SK-N-MC (cell line): ENCODE results near the gene WBP1L.

Experiments
- EZH2 ChIP-seq: fragments of 200-600 bp; sonication (generic); IDR thresholded peaks from one replicate; pipeline ENCODE4 v1.6.1; 2017; ENCODE audit warnings: antibody characterized with exemption
- FOXP2 ChIP-seq: optimal IDR thresholded peaks from 2 replicates; pipeline ENCODE3; 2011; ENCODE audit warnings: mild to moderate bottlenecking, moderate library complexity; ENCODE audit not compliant: insufficient read depth; ENCODE audit errors: extremely low read length, control extremely low read depth
- POLR2AphosphoS5 ChIP-seq: IDR thresholded peaks from 2 replicates; pipeline ENCODE4 v1.6.1; 2012; ENCODE audit warnings: mild to moderate bottlenecking, low read depth, low read length, borderline replicate concordance

DNA sequence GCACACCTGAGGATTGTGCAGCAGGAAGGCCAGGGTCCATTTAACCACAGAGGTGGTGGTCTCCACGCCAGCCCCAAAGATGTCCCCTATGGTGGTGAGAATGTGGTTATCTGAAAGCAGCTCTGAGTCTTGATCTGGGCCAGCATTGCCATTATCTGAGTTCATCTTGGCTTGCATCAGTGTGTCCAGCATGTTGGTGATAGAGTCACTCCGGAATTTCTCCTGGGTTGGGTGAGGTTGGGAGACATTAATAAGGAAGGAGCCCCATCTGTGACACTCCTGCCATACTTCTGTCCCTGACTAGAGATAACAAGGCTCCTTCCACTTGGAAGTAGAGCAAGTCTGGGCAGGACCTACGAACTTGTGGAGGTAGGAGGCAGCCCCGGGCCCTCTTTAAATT, 89.2 kb downstream of the WBP1L start:
- TF ChIP-seq POLR2AphosphoS5, result no peak
- no peak for TF ChIP-seq EZH2
- TF ChIP-seq FOXP2, result no peak
